ENCODE data around the gene FXYD1. TPM values are rescaled to one million over a fixed set of nuclear protein-coding genes. Genes with fewer than 3 reads are reported as not detected.

Gene FXYD1
- total RNA-seq, 1 experiment from 2014 or later: not detected

DNA sequence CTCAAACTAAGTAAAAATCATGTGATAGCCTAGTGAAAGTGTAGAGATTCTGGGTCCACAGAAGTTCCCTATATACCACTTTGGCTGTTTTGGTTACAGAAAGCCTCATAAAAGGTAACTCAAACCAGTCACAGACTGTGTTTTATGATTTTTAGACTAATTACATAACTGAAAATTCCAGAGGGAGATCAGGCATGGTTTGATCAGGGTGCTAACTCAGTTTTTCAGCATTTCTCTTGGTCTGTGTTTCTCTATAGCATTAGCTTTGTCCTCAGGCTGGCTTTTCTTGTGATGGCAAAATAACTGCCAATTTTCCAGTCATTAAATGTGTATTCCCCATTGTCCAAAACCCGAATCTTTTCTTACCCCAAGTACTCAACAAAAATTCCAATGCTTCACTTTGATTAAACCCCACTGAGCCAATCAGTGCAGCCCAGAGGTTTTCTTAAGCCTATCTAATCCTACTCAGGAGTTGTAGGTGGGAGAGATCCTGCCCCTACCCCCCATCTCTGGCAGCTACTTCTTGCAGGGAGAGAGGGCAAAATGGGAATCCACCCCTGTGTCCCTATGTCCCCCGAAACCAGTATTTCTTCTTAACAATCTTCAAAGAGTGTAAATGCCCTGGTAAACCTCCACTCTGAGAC, 31.6 kb upstream of the FXYD1 start:
- no peak for DNase-seq (ENCODE audit: low read depth)

DNA sequence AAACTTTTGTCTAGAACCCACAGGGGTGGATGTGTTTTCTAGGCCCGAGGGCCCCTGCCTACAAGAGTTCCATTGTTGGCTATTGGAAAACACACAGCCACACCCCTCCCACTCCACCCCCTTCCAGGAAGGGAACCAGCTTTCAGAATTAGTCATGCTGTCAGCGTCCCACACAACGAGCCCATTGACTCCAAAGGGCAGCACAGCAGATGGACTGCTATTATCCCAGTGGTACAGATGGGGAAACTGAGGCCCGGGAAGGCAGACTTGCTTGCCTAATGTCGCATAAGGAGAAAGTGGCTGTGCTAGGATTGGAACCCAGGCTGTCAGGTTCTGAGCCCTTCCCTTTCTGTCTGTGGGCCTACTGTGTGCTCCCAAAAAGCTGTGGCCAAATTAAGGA, 31.1 kb upstream of the FXYD1 start:
- DNase-seq (ENCODE audit: low read depth): peak; percentile 64

DNA sequence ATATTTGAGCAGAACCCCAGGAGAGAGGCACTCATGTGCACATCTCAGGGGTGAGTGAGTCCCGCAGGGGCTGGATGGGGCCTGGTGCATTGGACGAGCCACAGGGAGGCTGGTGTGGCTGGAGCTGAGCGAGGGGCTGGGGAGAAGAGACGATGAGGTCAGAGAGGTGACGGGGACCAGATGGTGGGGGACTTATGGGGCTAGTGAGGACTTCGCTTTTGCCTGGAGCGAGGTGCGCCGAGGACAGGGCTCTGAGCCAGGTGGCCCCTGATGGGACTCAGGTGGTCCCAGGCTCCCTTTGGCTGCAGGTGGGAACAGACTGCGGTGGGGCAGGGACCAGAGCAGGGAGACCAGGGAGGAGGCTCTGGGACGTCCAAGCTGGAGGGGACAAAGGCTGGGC, 29.9 kb upstream of the FXYD1 start:
- DNase-seq (ENCODE audit: low read depth): no peak

DNA sequence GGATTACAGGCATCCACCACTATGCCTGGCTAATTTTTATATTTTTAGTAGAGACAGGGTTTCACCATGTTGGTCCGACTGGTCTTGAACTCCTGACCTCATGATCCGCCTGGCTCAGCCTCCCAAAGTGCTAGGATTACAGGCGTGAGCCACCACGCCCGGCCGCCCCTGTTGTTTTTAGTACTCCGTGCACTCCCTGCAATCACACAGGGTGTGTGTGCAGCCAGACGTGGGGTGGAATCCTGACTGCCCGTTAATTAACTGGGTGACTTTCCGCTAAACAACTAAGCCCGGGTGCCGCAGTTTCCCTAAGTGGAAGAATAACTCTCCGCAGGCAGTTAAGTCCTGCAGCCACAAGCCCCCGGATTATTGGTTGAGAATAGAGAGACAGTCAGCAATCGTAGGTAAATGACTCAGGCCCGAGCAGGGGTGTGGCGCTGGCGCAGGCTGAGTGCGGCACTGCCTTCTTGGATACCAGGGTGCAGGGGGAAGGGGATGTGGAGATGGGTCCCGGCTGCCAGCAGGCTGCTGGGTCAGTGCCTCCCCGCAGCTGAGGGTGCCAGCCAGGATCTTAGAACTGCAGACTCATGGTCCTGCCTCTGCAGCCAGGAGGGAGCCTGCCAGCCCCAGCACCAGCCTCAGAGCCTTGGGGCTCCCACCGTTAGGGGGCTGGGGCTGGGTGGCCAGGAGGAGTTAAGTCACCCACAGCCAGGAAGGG, 29.1 kb upstream of the FXYD1 start:
- DNase-seq (ENCODE audit: low read depth): peak; percentile 68

DNA sequence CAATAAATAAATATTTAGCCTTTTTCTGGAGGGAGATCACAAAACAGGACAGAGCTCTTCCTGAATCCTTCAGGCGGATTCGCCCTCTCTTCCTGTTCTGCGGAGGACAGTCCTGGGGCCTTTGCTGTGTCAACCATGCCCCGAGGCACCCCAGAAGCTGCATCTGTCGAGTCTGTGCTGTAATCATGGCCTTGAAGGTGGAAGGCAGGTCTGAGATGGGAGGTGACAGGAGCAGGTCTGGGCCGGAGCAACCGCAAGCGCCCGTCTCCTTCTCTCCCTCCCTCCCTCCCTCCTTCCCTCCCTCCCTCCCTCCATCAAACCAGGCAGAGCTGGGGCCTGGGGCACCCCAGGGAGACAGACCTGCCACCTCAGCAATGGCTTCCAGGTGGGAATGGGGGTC, 27.6 kb upstream of the FXYD1 start:
- DNase-seq (ENCODE audit: low read depth): no peak

DNA sequence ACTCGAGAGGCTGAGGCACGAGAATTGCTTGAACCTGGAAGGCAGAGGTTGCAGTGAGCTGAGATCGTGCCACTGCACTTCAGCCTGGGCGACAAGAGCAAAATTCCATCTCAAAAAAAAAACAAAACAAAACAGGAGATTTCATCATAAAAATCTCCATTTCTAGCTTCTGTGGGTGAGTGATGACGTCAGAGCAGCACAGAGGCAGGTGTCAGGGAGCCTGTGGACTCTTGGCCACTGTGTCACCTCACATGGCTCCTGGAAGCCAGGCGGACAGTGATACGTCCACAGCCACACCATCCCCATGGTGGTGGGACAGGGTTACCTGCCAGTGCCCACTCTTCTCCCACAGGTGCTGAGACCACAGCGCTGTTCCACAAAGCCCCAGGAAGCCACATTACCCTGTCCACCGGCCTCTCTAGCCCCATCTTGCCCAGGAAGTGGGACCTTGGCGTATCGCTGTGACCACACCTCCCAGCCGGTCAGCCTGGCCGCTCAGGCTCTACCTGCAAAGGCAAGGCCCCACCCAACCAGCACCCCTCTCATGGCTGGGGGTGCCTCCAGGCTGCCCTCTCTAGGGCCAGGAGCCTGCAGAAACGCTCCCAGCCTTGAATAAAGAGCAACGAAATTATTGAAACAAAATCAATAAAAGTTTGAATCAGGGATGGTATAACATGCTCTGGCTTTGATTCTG, 25.5 kb upstream of the FXYD1 start:
- DNase-seq (ENCODE audit: low read depth): no peak

DNA sequence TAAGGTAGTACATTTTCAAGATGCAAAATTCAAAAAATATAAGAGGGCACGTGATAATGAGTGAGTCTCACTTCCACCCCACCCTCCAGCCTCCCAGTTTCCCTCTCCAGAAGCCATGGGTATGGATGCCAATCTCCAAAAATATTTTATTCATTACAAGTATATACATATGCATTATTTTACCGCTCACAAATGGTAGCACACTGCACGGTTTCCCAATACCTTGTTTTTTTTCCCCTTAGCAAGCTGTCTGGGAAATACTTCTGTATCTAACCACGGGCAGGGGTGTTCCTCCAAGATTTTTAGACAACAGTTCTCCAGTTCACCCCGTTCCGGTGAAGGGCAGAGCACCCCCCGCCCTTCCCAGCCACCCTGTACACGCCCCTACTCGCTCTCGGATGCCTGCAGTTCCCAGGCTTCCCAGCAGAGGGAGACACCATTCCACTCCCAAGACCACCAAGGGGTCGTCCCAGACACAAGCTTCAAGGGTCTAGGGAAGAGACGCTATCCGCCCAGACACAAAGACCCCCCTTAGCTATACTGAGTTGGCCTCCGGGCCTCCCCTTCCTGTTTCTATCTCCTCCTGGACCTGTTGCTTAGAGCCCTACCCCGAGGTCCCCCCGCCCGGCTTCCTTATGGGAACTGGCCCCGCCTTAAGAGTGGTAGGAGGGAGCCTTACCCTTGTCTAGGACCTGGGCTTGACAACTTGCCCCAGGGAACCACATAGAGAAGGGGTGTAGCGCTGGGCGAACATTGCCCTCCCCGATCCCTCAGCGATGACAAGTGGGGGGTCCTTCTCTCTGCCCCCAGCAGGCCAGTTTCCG, 24.1 kb upstream of the FXYD1 start:
- peak; percentile 23 for DNase-seq (ENCODE audit: low read depth)

DNA sequence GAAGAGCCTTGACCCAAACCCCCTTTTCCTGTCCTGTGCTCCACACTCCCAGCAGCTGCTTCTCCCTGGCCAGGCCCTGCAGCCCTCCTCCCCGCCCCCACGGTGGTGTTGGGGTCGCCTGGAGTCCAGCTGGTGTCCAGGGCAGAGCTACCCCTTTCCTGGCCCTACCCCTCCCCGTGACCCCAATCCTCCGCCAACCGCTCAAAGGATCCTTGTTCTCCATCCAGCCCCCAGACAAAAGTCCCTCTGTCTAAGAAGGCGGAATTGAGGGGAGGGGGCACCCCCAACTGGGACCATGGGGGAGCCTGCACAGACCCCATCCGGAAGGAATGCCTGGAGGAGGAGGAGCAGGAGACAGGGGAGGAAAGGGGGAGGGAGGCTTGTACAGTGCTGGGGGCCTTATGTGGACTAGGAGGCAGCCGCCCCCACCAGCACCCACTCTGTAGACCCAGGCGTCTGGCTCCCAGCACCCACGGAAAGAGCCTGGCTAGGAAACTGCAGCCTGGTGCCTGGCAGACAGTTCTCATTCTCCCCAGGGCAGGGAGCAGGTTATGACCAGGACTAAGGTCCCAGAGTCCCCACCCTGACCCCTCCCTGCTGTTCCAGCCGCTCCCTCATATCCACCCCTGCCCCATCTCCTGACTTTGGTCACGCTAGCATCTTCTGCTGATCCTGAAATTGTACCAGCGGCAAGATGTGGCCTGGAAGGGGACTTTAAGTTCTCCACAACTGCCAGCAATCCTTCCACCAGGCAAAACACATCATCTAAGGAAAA, 23.3 kb upstream of the FXYD1 start, which contains the start of gene FXYD3:
Gene FXYD3 (plus strand): TSS at position 647 of the 775 bp plus-strand sequence. CDS start 3,554 bp downstream, outside the sequence.
- no peak for DNase-seq (ENCODE audit: low read depth)

DNA sequence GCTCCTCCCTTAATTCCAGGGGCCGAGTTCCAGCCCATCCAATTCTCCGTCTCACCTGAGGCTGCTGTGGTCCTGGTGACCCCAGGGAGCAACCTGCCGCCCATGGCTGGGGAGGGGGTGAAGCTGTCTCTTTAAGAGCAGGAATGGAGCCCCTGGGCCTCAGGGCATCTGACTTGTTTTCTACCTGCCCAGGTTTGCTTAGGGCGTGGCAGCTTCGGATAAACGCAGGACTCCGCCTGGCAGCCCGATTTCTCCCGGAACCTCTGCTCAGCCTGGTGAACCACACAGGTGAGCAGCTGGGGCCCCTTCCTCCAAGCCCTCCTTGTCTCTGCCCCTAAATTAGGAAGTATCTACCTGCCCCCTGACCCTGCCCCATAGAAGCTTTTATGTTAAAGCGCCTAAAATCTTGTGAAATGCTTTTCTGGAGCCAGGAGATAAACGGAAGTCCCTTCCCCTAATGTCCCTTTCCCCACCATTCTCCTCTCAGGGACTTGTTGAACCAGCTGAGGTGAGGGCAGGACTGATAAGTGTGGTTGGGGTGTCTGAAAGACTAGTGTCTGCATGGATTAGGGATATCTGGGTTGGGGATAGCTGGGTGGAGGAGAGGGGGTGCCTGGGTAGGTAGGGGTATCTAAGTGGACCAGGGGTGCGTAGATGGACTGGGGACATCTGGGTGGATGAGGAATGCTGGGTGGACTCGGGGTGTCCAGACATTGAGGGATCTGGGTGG, 22.4 kb upstream of the FXYD1 start:
- DNase-seq (ENCODE audit: low read depth): no peak

DNA sequence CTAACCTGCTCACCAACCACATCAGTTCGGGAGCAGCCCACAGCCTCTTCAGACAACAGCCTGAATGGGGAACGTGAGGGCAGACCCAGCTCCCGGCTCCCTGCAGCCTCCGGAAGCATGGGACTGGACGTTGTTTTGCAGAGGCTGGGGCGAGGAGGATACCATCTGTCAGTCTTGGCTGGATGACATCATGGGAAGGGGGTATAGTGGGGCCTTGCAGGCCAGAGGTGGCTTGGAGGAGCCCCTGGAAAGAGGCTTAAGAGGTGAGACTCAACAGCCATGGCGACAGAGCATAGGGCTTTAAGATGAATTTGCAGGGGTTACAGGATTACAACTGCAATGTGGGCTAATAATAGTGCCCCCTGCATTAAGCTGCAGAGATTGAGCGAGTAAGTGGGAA, 21.5 kb upstream of the FXYD1 start:
- no peak for DNase-seq (ENCODE audit: low read depth)

DNA sequence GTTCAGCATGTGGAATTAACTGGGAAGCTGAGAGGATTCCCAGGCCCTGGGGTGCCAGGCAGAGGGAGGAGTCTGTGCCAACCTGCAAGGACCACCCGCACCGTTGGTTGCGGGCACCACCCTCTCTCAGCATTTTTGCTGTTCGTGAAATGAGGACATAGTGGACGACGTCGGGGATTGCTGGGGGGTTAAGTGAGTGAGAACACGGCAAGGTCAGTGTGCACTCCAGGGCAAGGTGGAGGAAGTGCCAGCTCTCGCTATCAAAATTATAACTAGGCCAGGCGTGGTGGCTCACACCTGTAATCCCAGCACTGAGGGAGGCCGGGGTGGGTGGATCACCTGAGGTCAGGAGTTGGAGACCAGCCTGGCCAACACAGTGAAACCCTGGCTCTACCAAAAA, 20.8 kb upstream of the FXYD1 start:
- DNase-seq (ENCODE audit: low read depth): no peak

DNA sequence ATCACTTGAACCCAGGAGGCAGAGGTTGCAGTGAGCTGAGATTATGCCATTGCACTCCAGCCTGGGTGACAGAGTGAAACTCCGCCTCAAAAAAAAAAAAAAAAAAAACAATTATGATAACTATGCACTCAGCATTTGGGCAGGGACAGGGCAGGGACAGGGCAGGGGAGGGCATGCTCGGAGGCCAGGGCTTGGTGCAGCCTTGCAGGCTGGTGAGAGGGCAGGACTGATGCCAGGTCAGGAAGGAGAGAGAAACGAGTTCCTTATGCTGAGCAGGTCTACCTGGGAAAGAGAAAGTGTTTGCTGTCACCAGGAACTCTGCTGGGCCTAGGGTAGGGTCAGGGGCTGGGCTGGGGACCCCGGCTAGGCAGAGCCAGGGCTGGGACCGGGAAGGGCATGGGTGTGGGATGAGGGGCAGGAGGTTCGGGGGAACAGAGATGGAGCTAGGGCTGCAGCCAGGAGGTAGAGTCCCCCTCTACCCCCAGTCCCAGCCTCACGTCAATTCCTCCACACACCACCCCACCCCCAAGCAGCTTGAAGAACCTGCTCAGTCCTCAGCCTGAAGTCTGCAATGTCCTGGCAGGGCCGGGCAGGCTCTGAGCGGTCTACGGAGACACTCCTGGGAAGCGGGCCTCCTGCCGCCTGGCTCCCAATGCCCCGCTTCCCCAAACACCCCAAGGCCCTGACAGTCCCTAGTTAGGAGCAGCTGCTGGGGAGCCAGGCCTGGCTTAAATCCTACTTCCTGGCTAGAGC, 20.2 kb upstream of the FXYD1 start:
- no peak for DNase-seq (ENCODE audit: low read depth)

DNA sequence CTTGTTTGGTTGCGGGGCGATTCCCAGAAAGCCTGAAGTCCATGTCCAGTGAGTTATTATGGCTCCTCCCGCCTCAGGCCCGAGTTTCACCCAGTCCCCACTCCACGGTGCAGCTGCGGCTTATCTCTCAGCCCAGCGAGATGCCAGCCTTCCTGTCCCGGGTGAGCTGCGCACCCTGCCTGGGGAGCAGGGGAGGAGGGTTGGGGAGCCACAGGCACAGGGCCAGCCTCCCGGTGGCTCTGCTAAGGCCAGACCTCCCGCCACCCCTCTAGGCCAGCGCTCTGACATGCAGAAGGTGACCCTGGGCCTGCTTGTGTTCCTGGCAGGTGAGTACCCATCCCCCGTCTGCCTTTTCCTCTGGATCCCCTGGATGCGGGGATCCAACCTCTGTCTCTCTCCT, 19.5 kb upstream of the FXYD1 start:
- no peak for DNase-seq (ENCODE audit: low read depth)

DNA sequence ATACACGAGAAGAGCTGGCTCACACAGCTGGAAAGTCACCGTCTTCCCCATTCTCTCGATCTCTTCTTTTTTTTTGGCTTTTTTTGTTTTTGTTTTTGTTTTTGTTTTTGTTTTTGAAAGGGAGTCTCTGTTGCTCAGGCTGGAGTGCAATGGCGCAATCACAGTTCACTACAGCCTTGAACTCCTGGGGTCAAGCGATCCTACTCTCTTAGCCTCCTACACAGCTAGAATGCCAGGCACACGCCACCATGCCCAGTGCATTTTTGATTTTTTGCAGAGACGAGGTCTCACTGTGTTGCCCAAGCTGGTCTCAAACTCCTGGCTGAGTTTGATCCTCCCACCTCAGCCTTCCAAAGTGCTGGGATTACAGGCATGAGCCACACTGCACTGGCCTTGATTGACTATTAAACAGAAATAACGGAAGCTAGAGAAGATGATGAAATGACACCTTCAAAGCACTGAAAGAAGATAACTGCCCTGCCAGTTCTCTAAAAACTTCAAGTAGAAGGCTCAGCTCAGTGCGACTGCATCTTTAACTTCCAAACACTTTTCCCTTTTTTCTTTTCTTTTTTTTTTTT, 19.0 kb upstream of the FXYD1 start:
- no peak for DNase-seq (ENCODE audit: low read depth)

DNA sequence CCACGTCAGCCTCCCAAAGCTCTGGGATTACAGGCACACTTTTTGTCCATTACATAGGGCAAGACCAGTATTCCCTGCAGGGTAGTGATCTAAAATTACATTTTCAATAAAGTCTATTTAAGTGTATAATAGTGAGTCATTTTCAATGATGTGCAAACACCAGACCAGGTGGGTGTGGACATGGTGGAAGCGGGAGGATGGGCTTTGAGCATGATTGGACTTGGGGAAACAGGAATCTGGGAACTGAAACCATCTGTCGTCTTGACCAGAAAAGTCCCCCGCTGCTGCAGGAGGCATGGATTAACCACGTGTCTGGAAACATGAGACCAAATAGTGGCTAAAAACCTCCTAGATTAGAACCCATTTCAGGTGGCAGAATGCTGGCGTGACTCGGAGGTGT, 18.1 kb upstream of the FXYD1 start:
- peak; percentile 62 for DNase-seq (ENCODE audit: low read depth)

DNA sequence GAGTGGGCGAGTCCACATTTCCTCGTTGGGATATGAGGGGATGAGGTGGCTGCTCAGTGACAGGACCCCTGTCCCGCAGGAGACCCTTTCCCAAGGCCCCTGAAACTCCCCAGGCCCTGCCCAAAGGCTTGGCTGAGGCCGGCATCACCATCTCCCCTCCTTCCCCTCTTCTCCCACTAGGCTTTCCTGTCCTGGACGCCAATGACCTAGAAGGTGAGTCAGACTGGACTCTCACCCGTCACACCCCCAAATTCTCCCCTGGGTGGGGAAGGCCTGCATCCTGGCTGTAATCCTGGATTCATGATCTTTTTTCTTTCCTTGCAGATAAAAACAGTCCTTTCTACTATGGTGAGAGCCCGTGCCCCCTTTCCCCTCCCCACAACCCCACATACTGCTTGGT, 17.7 kb upstream of the FXYD1 start:
- no peak for DNase-seq (ENCODE audit: low read depth)

DNA sequence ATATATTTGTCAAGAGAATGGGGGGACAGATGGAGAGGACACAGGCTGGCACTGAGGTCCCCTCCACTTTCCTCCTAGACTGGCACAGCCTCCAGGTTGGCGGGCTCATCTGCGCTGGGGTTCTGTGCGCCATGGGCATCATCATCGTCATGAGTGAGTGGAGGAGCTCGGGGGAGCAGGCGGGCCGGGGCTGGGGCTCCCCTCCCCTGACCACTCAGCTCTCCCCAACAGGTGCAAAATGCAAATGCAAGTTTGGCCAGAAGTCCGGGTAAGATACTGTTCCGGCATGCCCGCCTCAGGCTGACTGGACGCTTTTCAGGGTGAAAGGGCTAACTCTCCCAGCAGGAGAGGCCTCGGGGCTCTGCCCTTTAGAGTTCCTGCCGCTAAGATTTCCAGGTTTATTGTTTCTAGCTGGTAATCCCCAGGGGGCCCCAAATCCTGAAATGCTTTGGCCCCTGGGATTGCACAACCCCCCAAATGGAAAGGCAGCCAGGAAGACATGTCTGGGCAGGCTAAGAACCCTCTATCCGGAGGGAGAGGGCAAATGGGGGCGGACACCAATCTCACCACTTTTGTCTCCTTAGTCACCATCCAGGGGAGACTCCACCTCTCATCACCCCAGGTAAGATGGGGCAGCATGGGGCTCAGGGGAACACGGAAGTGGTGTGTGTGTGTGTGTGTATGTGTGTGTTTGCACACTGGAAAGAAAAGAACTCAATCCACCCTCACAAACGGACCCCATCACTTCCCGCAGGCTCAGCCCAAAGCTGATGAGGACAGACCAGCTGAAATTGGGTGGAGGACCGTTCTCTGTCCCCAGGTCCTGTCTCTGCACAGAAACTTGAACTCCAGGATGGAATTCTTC, 15.7 kb upstream of the FXYD1 start:
- no peak for DNase-seq (ENCODE audit: low read depth)

DNA sequence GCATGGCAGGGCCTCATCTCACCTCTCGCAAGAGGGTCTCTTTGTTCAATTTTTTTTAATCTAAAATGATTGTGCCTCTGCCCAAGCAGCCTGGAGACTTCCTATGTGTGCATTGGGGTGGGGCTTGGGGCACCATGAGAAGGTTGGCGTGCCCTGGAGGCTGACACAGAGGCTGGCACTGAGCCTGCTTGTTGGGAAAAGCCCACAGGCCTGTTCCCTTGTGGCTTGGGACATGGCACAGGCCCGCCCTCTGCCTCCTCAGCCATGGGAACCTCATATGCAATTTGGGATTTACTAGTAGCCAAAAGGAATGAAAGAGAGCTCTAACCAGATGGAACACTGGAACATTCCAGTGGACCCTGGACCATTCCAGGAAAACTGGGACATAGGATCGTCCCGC, 15.1 kb upstream of the FXYD1 start:
- no peak for DNase-seq (ENCODE audit: low read depth)
